HG02943 (cell line): Measurements from ENCODE around the gene COL24A1.
"Not testable (repeated sequence)": the region's sequence is repeated elsewhere in the genome, so short reads cannot be mapped to it uniquely, and the experiment has no call there.

Experiments used
- ATAC-seq: cut with Tn5 transposase; IDR thresholded peaks from one replicate; pipeline ENCODE4 v1.9.1; 2021; ENCODE audit warnings: mild to moderate bottlenecking, low read depth, moderate library complexity; ENCODE audit not compliant: unreplicated experiment

The COL24A1 gene

DNA sequence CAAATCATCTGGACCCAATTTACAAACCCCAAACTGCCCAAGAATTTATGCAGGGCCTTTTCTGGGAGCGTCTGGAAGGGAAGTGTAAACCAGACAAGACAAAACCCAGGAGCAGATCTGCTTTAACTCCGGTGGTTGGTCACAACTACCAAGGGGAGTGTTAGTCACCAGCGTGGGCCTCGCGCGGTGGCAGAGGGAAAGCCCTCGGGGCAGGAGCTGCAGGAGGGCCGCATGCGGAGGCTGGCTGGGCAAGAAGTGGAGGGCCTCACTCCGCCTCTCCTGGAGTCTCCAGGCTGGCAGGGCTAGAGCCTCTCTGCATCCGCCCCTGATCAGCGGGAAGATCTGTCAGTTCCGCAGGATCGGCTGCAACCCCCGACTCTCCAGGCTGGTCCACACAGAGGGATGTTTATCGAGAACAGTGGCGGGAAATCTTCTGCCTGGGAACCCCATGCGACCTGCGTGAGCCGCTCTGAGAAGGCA lies 2.0 kb downstream of the COL24A1 start:
- no peak for ATAC-seq

DNA sequence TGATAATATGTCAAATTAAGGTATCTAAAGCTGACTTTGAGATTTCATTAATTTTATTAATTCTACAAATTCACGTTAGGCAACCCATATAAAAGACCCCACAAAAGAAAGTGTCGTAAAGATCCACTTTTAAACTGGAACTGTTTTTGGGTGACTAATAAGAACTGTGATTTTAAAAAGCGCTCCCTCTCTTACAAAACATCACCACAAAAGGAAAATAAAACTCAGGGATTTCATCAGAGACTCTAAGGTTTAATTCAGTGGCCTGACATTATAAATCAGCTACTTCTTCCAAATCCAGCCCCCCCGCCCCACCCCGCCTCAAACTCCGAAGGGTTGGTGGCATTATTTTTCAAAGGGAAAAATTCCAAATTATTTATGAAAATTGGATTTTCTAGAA lies 2.7 kb downstream of the COL24A1 start:
- no peak for ATAC-seq

DNA sequence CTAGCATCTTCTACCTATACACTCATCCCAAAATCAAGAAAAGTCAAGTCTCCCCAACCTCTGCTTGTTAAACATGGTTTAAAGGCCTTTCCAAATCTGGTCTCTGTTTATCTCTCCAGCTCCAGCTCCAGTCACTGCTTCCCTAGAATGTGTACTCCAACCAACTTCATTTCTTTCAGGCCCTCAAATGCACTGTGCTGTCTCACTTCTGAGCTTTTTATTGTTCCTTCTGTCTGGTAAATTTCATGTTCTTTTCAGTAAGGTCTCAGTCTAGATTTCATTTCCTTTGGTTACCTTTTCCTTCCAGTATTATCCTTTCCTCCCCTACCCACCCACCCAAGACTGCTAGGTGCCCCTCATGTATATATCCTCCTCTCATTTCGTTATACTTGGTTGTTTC lies 3.7 kb downstream of the COL24A1 start:
- no peak for ATAC-seq

DNA sequence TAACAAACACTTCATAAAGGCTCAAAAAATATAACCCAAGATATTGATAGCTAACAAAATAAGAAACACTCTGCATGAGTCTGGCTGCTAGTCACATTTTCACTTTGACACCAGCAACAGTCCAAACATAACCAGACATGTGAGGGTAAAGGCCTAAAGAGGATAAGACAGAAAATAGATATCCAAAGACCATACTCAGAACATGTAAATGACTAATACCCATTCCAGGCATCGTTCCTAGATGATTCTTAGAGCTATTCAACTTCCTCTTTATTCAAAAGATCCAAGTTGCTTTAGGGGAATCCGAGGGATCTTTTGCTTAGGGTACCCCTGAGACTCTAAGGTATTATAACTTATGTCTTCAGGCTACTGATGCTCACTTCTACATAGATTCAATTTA lies 5.1 kb downstream of the COL24A1 start:
- no peak for ATAC-seq

DNA sequence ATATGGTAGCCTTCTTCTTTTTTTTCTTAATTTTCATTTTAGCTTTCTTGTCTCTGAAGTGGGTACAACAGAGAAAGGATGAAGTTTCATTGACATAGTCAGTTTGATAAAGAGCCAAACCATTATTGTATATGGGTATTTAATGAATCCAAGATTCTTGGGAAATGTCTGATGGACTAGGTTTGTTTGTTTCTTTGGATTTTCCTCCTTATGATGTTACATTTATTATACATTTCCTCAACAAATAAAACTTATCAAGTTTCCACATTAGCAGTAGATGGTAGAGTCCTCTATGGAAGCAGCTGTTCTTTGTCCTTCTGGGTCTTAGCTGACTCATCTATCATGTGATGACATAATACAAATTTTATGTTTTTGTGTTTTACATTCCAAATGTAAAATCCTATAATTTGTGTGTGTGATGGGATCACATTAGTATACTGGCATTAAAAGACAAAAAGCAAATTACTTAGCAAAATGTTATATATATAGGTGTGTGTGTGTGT lies 6.0 kb downstream of the COL24A1 start:
- ATAC-seq, result no peak

DNA sequence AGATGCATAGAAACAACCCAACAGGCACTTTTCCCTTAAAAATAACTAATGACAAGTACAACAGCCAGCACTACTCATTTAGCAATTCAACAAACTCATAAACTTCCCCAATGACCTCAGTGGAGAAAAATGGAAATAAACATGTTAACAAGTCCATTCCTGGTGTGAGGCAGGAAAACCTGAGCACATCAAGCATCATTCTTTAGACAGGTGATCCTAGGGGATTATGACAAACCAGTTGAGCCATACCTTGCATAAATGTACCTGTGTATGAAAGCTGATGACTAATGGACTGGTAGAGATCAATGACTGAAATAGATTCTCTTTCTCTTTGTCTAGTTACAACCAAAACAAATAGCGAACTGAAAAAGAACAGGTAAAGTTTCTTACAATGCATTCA lies 7.0 kb downstream of the COL24A1 start:
- ATAC-seq, result no peak

DNA sequence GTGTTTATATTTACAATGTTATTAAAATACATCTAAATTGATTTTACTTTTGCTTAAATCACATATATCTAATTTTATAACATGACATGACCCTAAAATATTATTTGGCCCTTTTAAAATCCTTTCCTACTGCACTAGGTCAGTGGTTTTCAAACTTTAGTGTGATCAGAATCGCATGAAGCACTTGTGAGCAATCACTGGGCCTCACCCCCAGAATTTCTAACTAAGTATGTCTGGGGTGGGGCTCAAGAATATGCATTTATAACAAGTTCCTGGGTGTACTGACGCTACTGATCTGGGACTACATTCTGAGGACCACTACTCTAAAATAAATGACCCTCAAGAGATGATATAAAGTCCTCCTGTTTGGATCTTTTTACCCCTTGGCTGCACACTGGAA lies 8.8 kb downstream of the COL24A1 start:
- no peak for ATAC-seq

DNA sequence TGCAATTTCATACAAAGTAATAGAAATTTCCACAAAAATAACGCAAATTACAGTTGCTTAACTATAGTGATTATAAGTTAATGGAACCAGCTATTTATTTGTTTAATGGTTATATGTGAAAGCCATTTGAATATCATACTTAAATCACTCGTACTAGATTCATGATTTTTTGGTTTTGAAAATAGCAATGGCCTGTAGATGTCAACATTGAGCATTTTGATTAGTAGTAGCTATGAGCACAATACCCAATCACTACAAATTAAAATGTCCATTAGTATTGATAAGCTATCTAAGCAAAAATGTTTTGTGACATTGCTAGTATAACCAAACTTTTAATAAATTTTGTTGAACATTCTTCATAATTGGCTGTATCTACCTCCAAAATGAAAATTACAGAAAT lies 10.0 kb downstream of the COL24A1 start:
- no peak for ATAC-seq

DNA sequence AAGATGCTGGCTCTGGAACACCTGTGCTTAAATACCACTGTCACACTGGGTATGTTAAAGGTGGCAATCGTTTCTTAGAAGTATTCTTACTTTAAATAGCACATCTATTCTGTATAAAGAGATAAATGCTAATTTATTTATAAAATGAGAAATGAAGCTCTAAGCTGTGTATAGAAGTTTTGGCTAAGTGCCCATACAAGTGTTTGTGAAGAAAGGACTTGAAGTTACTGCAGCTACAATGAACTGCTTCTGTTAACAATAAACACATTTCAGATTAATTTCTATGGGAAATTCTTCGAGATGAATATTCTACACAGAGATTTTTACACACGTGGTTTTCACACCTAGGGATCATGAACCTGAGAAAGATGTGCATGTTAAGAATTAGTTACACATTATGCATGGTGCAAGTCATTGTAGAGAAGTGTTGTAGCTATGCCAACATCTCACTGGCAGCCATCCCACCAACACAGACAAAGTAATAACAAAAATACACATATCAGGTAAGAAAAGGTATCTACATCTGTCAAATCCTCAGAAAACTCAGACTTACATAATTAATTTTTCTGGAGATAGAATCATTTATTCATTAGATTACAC lies 16.2 kb downstream of the COL24A1 start:
- ATAC-seq, result no peak

DNA sequence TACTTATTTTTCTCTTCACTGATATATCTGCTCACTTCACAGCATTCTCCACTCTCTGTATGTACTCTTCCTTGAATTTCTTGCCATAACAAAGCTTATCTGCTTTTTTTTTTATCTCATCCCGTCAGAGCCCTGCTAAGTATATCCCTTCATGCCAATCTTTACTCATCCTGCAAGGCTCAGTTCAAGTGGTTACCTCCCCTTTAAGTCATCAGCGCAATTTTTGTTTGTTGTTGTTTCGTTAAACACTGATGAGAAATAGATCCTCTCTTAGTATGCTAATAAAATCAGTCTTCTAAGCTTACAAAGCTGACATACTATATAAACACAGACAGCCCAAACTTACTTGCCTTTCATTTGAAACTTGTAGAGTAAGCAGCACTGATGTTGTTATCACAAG lies 17.8 kb downstream of the COL24A1 start:
- no peak for ATAC-seq

DNA sequence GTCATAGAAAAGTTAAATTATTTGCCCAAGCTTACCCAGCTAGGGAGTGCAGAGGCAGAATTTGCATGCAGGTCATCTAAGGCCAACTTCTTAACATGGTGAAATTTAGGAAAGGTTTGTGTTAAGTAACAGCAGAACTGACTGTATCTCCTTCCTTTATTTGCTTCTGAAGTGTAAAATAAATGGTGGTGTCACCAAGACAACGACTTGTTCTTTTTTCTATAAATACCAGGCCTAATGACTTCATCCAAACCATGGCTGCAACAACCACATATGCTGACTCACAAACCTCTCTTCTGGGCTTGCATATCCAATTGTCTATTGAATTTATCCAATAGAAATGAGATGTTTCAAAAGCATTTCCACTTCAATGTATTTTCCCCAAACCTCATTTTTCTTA lies 19.1 kb downstream of the COL24A1 start:
- no peak for ATAC-seq

DNA sequence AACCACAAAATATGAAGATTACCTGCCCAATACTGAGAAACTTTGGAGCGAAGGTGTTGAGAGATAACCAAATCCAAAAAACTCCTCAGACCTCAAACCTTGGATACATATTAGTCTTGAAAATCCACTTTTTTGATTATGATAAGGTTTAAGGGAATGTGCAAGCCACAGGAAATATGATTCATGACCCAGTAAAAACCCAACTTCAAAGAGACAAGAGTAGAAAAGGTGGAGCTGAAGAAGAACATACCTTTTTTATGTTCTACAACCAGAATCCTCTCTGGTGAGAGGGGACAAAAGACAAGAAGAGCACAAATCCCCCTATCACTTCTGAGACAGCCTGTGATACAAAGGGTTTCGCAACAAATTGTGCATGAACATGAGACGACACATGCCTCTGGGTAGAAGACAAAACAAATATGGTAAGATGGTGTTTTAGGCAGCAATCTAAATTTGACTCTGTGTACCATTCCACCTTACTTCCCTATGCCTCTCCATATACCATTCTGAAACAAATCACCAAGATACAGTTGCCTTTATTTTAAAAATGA lies 37.3 kb downstream of the COL24A1 start:
- ATAC-seq, result no peak

DNA sequence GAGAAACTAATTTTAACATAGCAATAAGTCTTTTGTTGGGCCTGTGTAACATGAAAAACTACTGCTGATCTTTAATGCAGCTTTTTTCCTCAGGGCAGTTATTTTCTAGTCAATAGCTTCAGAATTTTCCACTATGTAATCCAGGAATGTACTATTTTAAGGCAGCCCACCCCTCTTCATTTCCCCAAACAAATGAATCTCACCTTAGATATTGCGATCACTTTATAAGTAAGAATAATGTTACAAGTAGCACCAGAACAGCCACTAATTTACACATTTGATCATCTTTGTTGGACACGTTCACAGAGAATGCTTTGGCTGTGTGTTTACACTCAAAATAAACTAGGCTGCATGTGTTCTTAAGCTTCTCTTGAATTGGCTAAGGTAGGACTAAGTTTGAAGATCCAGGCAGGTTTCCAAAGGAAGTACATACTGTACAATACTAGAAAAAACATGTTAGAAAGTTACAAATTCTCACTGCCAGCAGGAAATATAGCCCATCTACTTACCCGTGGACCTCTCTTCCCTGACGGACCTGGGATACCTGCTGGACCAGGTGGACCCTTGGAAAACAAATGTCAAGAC lies 41.7 kb downstream of the COL24A1 start:
- no peak for ATAC-seq

DNA sequence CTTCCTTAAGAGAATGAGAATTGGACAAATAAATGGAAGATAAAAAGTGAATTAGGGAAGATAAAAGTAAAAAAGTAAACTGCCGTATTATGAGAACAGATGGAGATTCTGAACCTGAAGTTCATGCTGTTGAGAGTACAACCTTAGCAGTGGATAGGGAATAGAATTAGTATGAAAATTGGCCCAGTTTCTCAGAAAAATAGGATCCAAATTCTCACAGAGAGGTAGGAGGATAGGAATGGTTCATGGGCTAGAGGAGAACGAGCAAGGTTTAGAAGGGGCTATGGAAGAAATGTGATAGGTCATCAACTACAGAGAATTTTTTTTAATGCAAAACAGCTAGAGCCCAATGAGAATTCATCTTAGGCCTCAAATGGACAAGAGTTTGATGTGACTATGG lies 42.3 kb downstream of the COL24A1 start:
- ATAC-seq, result no peak

DNA sequence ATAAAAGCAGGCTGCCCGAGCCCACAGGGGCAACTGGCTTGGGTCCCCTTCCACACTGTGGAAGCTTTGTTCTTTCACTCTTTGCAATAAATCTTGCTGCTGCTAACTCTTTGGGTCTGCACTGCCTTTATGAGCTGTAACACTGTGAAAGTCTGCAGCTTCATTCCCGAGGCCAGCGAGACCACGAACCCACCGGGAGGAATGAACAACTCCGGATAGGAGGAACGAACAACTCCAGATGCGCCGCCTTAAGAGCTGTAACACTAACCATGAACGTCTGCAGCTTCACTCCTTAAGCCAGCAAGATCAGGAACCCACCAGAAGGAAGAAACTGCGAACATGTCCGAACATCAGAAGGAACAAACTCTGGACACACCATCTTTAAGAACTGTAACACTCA lies 45.0 kb downstream of the COL24A1 start:
- not testable (repeated sequence) for ATAC-seq

DNA sequence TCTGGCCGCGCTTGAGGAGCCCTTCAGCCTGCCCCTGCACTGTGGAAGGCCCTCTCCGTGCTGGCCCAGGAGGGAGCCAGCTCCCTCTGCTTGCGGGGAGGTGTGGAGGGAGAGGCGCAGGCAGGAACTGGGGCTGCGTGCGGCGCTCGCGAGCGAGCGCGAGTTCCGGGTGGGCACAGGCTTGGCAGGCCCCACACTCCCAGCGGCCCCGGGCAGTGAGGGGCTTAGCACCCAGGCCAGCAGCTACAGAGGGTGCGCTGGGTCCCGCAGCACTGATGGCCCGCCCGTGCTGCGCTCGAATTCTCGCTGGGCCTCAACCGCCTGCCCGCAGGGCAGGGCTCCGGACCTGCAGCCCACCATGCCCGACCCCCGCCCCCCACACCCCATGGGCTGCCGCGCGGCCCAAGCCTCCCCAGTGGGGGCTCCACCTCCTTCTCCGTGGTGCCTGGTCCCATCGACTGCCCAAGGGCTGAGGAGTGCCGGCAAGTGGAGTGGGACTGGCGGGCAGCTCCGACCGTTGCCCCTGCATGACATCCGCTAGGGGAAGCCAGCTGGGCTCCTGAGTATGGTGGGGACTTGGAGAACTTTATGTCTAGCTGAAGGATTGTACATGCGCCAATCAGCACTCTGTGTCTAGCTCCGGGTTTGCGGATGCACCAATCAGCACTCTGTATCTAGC lies 46.0 kb downstream of the COL24A1 start:
- no peak for ATAC-seq

DNA sequence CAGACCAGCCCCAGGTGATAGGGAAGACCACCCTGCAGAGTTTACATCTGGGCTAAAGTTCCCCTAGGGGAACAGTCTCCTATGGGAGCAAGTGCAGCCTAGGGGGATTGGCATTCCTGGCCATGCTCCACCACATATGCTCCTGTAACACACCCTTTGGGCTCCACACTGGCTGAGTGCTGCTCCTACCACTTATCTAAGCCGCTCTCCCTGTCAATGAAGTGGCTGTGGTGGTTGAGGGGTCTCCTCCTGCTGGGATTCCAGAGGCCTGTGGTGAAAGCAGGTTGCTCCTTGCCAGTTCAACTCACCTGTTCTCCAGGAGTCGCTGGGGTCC lies 51.1 kb downstream of the COL24A1 start:
- no peak for ATAC-seq

DNA sequence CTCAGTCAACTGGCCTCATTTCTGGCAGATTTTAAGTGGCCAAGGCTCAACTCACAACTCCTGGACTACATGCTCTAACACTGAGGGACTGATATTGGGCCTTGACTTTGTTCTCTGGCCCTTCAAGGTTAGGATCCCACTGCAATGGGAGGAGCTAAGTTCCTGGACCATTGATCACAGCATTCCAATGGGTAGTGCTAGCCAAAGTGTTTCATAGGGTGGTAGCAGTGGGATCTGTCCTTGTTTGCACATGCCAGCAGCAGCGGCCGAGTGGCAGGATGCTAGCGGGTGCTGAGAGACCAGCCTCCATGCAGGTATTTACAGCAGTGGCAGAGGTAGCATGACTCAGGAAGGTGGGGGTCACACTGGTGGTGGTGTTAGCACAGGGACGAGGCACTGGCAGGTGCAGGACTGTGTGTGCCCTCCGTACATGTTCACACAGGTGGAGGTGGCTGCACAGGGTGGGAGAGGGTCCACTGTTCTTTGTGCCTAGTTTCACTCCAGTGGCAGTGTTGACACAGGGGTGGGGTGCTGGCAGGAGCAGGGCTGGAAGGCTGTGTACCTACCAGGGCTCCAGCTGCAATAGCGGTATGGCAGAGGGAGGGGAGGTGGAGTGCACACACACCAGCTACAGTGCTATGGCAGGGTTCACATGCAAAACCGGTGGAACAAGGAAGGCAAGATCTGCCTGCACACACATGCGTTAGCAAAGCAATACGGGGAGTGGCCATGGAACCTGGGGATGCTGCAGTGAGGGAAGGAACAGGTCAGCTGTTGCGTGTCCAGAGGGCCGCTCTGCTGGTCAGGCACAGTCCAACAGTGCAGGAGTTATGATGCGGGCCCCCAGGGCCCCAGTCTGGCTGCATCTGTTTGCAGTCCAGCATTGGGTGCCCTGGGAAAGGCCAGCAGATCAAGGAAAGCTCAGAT lies 51.7 kb downstream of the COL24A1 start:
- no peak for ATAC-seq

DNA sequence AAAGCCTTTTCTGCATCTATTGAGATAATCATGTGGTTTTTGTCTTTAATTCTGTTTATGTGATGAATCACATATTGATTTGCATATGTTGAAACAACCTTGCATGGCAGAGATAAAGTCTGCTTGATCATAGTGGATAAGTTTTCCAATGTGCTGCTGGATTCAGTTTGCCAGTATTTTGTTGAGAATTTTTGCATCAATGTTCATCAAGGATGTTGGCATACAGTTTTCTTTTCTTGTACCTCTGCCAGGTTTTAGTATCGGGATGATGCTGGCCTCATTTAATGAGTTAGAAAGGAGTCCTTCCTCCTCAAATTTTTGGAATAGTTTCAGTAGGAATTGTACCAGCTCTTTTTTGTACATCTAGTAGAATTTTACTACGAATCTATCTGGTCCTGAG lies 55.0 kb downstream of the COL24A1 start:
- ATAC-seq, result no peak

DNA sequence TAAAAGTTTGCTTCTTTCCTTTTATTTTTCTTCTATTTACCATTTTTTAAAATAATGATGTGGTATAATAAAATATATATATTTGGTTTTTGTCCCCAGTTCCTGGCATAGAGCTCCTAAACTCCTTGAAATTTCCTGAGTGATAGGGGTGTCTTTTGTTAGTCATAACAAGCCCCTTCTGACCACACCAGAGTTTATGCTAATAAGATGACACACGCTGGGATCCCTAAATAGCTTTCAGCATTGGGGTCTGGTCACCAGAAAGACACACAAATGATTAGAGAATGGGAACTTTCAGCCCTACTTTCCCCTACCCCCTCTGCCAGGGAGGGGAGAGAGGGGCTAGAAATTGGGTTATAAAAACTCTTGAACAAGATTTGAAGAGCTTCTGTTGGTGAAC lies 56.2 kb downstream of the COL24A1 start:
- no peak for ATAC-seq

DNA sequence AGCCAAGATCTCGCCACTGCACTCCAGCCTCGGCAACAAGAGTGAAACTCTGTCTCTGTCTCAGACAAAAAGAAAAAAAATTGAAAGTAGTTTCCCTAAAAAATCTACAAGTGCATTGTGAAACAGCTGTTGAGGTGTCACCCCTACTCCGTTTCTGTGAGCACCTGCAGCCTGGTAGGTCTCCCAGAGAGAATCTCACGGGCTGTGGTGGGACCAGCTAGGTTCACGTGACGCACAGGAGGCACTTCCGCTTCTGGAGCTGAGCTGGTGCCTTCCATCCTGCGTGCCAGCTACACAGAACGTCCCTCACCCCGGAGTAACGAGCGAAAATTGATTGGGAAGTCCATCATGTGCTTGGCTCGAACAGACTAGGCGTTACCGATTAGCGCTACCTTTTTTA lies 66.8 kb downstream of the COL24A1 start:
- ATAC-seq, result no peak
